IPS DF 6.9 (cell line): ENCODE measurements around the gene RPA1.

Source experiments
- DNase-seq: peaks from one replicate; pipeline ENCODE4 v3.0.0-alpha.2; 2013; ENCODE audit warnings: low read depth, low spot score
- H3K27ac ChIP-seq: one replicate; pipeline ENCODE4 v1.5.1; 2013; ENCODE audit warnings: low read length, control low read depth
- H3K27me3 ChIP-seq: 2 replicates; pipeline ENCODE4 v1.6.1; 2013; ENCODE audit warnings: mild to moderate bottlenecking, low read length; ENCODE audit not compliant: control insufficient read depth, insufficient read depth
- H3K36me3 ChIP-seq: 2 replicates; pipeline ENCODE4 v1.6.1; 2013; ENCODE audit warnings: low read length; ENCODE audit not compliant: control insufficient read depth, insufficient read depth
- H3K4me1 ChIP-seq: 2 replicates; pipeline ENCODE4 v1.6.1; 2013; ENCODE audit warnings: low read length; ENCODE audit not compliant: control insufficient read depth, insufficient read depth
- H3K4me3 ChIP-seq: 2 replicates; pipeline ENCODE4 v1.5.1; 2013; ENCODE audit warnings: mild to moderate bottlenecking, low read length
- H3K9me3 ChIP-seq: 2 replicates; pipeline ENCODE4 v1.6.1; 2013; ENCODE audit warnings: low read length, inconsistent platforms; ENCODE audit not compliant: control insufficient read depth, insufficient read depth
- WGBS: extraction: QIAGEN DNeasy Blood & Tissue Kit; methylation state at CpG from one replicate; pipeline ENCODE4 v1.1.7; 2013; ENCODE audit warnings: mixed read lengths, missing lambda C conversion rate; ENCODE audit not compliant: insufficient read length, insufficient coverage; 5-methylcytosine and 5-hydroxymethylcytosine counted together

The RPA1 gene

GRCh38 chr17:1939981-1940809 is 110.4 kb downstream of the RPA1 start:
- H3K4me1 ChIP-seq, result no peaks in the 10 kb centered on the region
- no peak overlapping the region for H3K27ac ChIP-seq
- no peak overlapping the region for H3K4me3 ChIP-seq
- DNase-seq, result no peak
- WGBS, result no CpG with 5 or more reads among the region's 27 CpGs
- H3K9me3 ChIP-seq, result no peaks in the 10 kb centered on the region
- H3K27me3 ChIP-seq, result no peaks in the 10 kb centered on the region
- no peaks in the 10 kb centered on the region; the same call in 1 of the 2 replicates for H3K36me3 ChIP-seq

GRCh38 chr17:1940810-1941185 is 111.0 kb downstream of the RPA1 start:
- no peaks in the 10 kb centered on the region for H3K4me1 ChIP-seq
- no peak overlapping the region for H3K27ac ChIP-seq
- DNase-seq, result no peak
- H3K27me3 ChIP-seq, result no peaks in the 10 kb centered on the region
- H3K36me3 ChIP-seq, result no peaks in the 10 kb centered on the region; the same call in 1 of the 2 replicates
- no peaks in the 10 kb centered on the region for H3K9me3 ChIP-seq
- WGBS, result no CpG with 5 or more reads among the region's 10 CpGs
- H3K4me3 ChIP-seq, result no peak overlapping the region

GRCh38 chr17:1941272-1942065 is 111.7 kb downstream of the RPA1 start:
- no CpG with 5 or more reads among the region's 23 CpGs for WGBS
- no peak for DNase-seq
- Histone ChIP-seq H3K4me1 (no peaks in the 10 kb centered on the region), H3K9me3 (no peaks in the 10 kb centered on the region), H3K36me3 (no peaks in the 10 kb centered on the region; the same call in 1 of the 2 replicates), H3K27ac (no peak overlapping the region), H3K4me3 (no peak overlapping the region), H3K27me3 (no peaks in the 10 kb centered on the region)

- no peaks in the 10 kb centered on the region; the same call in 1 of the 2 replicates for H3K36me3 ChIP-seq
- no peak overlapping the region for H3K27ac ChIP-seq
- H3K9me3 ChIP-seq, result no peaks in the 10 kb centered on the region
- WGBS, result no CpG with 5 or more reads among the region's 7 CpGs
- H3K4me3 ChIP-seq, result no peak overlapping the region
- DNase-seq, result no peak
- no peaks in the 10 kb centered on the region for H3K27me3 ChIP-seq
- no peaks in the 10 kb centered on the region for H3K4me1 ChIP-seq
These were observed 112.2 kb downstream of the RPA1 start for GRCh38 chr17:1942066-1942365.

GRCh38 chr17:1942666-1943435 is 113.0 kb downstream of the RPA1 start:
- WGBS, result no CpG with 5 or more reads among the region's 21 CpGs
- no peaks in the 10 kb centered on the region; the same call in 1 of the 2 replicates for H3K36me3 ChIP-seq
- no peaks in the 10 kb centered on the region for H3K27me3 ChIP-seq
- H3K4me3 ChIP-seq, result no peak overlapping the region
- H3K9me3 ChIP-seq, result no peaks in the 10 kb centered on the region
- no peaks in the 10 kb centered on the region for H3K4me1 ChIP-seq
- DNase-seq, result no peak
- H3K27ac ChIP-seq, result no peak overlapping the region

GRCh38 chr17:1943436-1943831 is 113.6 kb downstream of the RPA1 start:
- H3K4me1 ChIP-seq, result peaks cover 2% of the 10 kb centered on the region; the same call in 1 of the 2 replicates
- no peaks in the 10 kb centered on the region for H3K27me3 ChIP-seq
- DNase-seq, result no peak
- WGBS, result no CpG with 5 or more reads among the region's 11 CpGs
- H3K27ac ChIP-seq, result no peak overlapping the region
- no peak overlapping the region for H3K4me3 ChIP-seq
- no peaks in the 10 kb centered on the region for H3K36me3 ChIP-seq
- no peaks in the 10 kb centered on the region for H3K9me3 ChIP-seq

GRCh38 chr17:1945621-1946020 is 115.8 kb downstream of the RPA1 start:
- peaks cover 2% of the 10 kb centered on the region; the same call in 1 of the 2 replicates for H3K4me1 ChIP-seq
- no peak overlapping the region for H3K27ac ChIP-seq
- H3K4me3 ChIP-seq, result no peak overlapping the region
- no peaks in the 10 kb centered on the region for H3K36me3 ChIP-seq
- DNase-seq, result no peak
- H3K27me3 ChIP-seq, result no peaks in the 10 kb centered on the region
- no CpG with 5 or more reads among the region's 12 CpGs for WGBS
- no peaks in the 10 kb centered on the region for H3K9me3 ChIP-seq

- no peaks in the 10 kb centered on the region for H3K27me3 ChIP-seq
- no peaks in the 10 kb centered on the region for H3K9me3 ChIP-seq
- H3K36me3 ChIP-seq, result no peaks in the 10 kb centered on the region
- DNase-seq, result no peak
- peaks cover 2% of the 10 kb centered on the region; the same call in 1 of the 2 replicates for H3K4me1 ChIP-seq
- no CpG with 5 or more reads among the region's 20 CpGs for WGBS
- no peak overlapping the region for H3K4me3 ChIP-seq
- H3K27ac ChIP-seq, result no peak overlapping the region
These were observed 116.5 kb downstream of the RPA1 start for GRCh38 chr17:1946021-1946932.

GRCh38 chr17:1947229-1947742 is 117.5 kb downstream of the RPA1 start:
- H3K27me3 ChIP-seq, result no peaks in the 10 kb centered on the region
- peaks cover 2% of the 10 kb centered on the region; the same call in 1 of the 2 replicates for H3K4me1 ChIP-seq
- no peaks in the 10 kb centered on the region for H3K9me3 ChIP-seq
- no CpG with 5 or more reads among the region's 22 CpGs for WGBS
- no peak overlapping the region for H3K4me3 ChIP-seq
- no peaks in the 10 kb centered on the region for H3K36me3 ChIP-seq
- H3K27ac ChIP-seq, result no peak overlapping the region
- no peak for DNase-seq
